Spinal cord (tissue), 10 donors: ENCODE data around the gene PNMA1. TPM values are rescaled to one million over a fixed set of nuclear protein-coding genes. Genes with fewer than 3 reads are reported as not detected.

Experiments
- DNase-seq, 6 donors: peaks; one replicate each; pipeline versions ENCODE4 v3.0.0 to v3.0.0-alpha.2; 2013 to 2015; ENCODE audit warnings: low spot score in 6 of 6, low read depth in 4 of 6
- H3K27ac ChIP-seq: one replicate; pipeline ENCODE4 v1.5.1; 2013; ENCODE audit warnings: low read depth, low read length, control low read depth
- H3K27me3 ChIP-seq: one replicate; pipeline ENCODE4 v1.6.1; 2013; ENCODE audit warnings: low read length; ENCODE audit not compliant: control insufficient read depth, insufficient read depth
- H3K36me3 ChIP-seq: one replicate; pipeline ENCODE4 v1.6.1; 2013; ENCODE audit warnings: low read length; ENCODE audit not compliant: control insufficient read depth, insufficient read depth
- H3K4me1 ChIP-seq: one replicate; pipeline ENCODE4 v1.6.1; 2013; ENCODE audit warnings: low read length; ENCODE audit not compliant: control insufficient read depth, insufficient read depth
- H3K4me3 ChIP-seq: one replicate; pipeline ENCODE4 v1.5.1; 2013; ENCODE audit warnings: low read depth, low read length, control low read depth
- H3K9me3 ChIP-seq: one replicate; pipeline ENCODE4 v1.6.1; 2013; ENCODE audit warnings: low read length; ENCODE audit not compliant: control insufficient read depth, insufficient read depth
- WGBS: methylation state at CpG from one replicate; pipeline ENCODE4 v1.1.5; 2013; ENCODE audit warnings: missing lambda C conversion rate; ENCODE audit not compliant: insufficient coverage; 5-methylcytosine and 5-hydroxymethylcytosine counted together
- polyA plus RNA-seq, 2 donors: library from polyadenylated mRNA; unstranded; fragments of 120-200 nt; gene quantifications; one replicate each; pipeline ENCODE4 v1.2.1, GENCODE V29; 2013; ENCODE audit not compliant: insufficient read length in 2 of 2
- total RNA-seq, 2 donors: library from RNA; depleted of rRNA in 1 of 2; stranded (reverse); fragments of 120-200 nt in 1 of 2; fragments of >200 nt in 1 of 2; gene quantifications; one replicate each; pipeline versions ENCODE4 v1.2.3 to v1.2.4, GENCODE V29; 2013 to 2014
- donor health status: healthy.

The PNMA1 gene
- total and polyA plus RNA-seq, 4 donors = 39.5 to 282 (median 189) TPM

DNA sequence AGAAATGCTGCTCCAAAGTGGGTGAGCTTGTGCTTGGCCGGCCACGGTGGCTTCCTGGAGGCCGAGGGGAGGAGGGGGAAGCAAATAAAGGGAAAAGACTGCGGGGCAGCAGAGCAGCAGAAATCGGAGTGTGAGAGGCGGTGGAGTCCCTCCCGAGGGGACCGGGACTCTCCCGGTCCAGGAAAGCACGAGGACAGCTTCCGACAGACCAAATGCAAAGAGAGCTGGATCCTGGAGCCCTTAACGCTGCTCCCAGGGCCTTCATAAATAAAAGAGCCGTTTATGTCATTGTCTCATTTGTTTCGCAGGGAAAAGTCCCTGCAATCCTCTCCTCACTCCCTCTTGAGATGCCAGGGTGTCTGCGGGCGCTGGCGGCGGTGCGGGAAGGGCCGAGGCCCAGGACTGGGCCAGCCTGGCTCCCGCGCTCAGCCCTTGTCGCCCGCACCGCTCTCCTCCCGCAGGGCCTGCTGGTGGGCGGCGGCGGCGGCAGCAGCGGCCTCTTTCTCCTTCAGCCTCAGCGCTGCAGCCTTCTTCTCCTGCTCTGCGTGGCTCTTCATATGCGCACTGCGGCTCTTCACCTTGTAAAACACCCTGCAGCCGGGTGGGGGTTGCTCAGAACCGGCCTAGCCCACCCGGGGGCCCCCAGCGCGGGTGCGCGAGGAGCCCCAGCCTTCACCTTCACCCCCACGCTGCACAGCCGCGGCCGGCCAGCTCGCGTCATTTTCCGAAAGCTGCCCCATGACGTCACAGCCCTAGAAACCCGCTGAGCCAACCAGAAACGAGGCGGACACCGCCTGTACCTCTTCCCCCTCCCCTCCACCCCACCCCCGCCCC is 4.5 kb upstream of the PNMA1 start:
- Histone ChIP-seq H3K27me3 (no peaks in the 10 kb centered on the region), H3K9me3 (no peaks in the 10 kb centered on the region), H3K4me1 (peaks cover 34% of the 10 kb centered on the region), H3K36me3 (peaks cover 34% of the 10 kb centered on the region), H3K27ac (peak overlapping the region; percentile 90), H3K4me3 (peak overlapping the region; percentile 49)
- WGBS = 11% methylated on average over 49 of the region's 55 CpGs
- peak in 3 of 6 donors; percentile 49 to 97 (median 96) for DNase-seq

DNA sequence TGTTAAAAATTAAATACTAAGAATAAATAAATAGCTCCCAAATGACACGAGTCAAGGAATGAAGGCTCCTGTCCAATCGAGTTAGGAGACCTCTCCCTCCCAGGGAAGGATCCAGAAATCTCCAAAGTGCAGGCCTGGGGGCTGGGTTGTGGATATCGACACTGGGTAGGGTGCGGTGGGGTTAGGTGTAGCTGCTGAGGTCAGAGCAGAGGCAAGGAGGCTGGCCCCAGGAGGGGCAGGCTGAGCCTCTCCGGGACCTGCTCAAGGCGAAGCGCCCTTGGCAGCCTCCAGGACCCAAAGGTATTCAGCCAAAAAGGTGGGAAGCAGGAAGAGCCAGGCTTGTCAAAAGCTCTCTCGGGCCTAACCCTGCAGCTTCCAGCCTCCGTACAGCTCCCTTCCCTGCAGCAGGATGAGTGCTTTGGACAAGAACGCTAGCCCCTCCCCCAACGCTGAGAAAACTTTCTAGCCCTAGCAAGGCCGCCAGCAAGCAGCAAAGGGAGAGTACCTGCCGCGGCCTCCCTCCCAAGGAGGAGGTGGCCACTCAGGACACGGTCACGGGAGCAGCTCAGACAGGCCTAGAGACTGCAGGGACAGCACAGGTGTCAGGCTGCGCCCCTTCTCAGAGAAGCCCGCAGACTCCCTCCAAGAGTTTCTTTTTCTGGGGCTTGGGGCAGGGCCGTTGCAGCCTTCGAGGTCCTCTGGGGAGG is 3.7 kb upstream of the PNMA1 start:
- peaks cover 34% of the 10 kb centered on the region for H3K4me1 ChIP-seq
- peak in 2 of 6 donors; percentile 76 to 80 for DNase-seq
- H3K27me3 ChIP-seq = no peaks in the 10 kb centered on the region
- H3K27ac ChIP-seq = peak overlapping the region; percentile 90
- H3K9me3 ChIP-seq = no peaks in the 10 kb centered on the region
- peak overlapping the region; percentile 49 for H3K4me3 ChIP-seq
- H3K36me3 ChIP-seq = peaks cover 34% of the 10 kb centered on the region
- WGBS = 28% methylated on average over 16 of the region's 20 CpGs

DNA sequence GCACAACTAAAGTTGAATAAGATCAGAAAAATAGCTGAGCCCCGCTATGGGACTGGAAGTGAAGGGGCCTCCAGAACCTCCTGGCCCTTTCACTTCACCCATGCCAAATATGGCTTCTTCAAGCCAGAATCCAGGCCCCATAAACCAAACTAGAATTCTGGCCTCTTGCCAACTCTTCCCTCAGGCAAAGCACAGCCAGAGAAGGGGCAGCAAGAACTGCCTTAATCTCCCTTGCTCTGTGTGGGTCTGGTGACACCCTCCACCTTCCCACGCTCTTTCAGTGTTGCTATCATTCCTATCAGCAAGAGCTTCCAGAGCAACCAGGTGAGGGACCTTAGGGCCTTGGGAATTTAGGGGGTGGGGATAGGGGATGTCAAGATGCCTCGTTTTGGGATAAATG is 3.1 kb upstream of the PNMA1 start:
- Histone ChIP-seq H3K4me3 (no peak overlapping the region), H3K9me3 (no peaks in the 10 kb centered on the region), H3K4me1 (peaks cover 34% of the 10 kb centered on the region), H3K27me3 (no peaks in the 10 kb centered on the region), H3K27ac (peak overlapping the region; percentile 90), H3K36me3 (peaks cover 28% of the 10 kb centered on the region)
- WGBS = 43% methylated on average over 1 of the region's 3 CpGs
- peak in 2 of 6 donors; percentile 70 to 74 for DNase-seq

DNA sequence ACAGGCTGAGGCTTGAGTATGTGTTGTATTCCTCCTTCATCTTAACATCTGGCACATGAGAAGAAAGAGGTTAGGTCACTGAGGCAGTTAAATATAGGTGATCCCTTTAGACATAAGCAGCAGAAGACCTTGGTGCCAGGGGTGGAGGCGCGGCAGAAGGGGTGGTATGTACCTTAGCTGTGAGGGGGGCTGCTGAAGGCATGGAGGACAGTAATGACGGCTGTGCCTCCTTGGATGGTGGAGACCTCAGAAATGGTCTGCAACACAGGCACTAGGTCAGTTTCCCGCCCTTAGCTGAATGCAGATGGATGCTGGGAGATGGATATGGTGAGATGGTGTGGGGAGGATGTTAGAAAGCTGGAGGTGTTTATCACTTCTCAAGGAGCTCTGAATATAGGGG is 1.5 kb upstream of the PNMA1 start:
- Histone ChIP-seq H3K4me1 (peaks cover 41% of the 10 kb centered on the region), H3K36me3 (peaks cover 20% of the 10 kb centered on the region)
- 78% methylated on average over 4 of the region's 4 CpGs for WGBS

DNA sequence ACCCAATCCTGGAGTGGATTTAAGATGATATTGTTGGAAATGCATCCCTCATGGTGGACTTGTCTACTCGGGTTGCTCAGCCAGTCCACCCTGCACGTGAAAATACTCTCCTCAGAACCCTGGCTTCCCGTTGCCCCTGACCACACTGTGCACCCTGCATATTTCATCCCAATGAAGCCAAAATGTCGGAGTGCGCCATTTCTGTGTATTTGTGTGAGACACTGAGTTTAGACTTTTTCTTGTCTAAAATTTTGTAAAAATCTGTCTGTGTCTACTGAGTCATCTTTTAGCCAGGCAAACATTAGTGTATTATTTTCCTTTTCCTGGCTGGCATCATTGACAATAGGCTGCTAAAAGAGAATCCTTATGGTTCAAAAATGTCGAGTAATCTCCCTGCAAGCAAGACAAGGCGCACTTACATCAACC is 485 bp upstream of the PNMA1 start:
- H3K36me3 ChIP-seq = peaks cover 18% of the 10 kb centered on the region
- peaks cover 38% of the 10 kb centered on the region for H3K4me1 ChIP-seq
- no peaks in the 10 kb centered on the region for H3K9me3 ChIP-seq
- H3K27me3 ChIP-seq = no peaks in the 10 kb centered on the region
- H3K4me3 ChIP-seq = peak overlapping the region; percentile 79
- 11% methylated on average over 3 of the region's 7 CpGs for WGBS
- no peak for DNase-seq
- H3K27ac ChIP-seq = peak overlapping the region; percentile 98

More for the DNA sequence above, 1.5 kb upstream of the PNMA1 start:
- Histone ChIP-seq H3K27me3 (no peaks in the 10 kb centered on the region), H3K9me3 (no peaks in the 10 kb centered on the region), H3K27ac (no peak overlapping the region), H3K4me3 (no peak overlapping the region)
- no peak for DNase-seq

DNA sequence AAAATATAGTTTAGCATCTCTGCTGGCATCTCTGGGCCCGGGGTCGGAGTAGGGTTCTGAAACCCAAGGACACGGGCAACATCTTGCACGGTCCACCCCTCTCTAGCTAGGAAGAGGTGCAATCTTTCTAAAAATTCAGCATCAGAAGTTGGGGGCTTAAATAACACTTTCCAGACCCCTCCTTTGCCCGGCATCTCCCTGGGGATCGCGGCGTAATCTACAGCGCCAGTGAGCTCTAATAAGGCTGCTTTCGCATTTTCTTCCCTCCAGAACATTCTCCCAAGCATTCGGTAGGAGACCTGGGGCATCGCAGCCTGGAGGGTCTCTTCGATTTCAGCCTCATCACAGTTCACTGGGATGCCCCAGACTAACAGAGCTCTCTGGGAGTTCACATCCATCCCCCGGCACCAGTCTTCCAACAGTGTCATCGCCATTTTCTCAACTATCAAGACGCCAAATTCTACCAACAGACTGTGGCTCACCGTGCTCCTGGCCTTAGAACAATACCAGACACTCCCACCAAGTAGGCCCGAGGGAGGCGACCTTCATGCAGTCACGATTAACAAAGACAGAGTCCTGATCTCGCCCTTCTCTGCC is 880 bp downstream of the PNMA1 start:
- DNase-seq = peak in 3 of 6 donors; percentile 31 to 75 (median 63)
- H3K9me3 ChIP-seq = no peaks in the 10 kb centered on the region
- H3K27me3 ChIP-seq = no peaks in the 10 kb centered on the region
- H3K36me3 ChIP-seq = peaks cover 11% of the 10 kb centered on the region
- H3K4me1 ChIP-seq = peaks cover 25% of the 10 kb centered on the region
- peak overlapping the region; percentile 79 for H3K4me3 ChIP-seq
- WGBS = 0% methylated on average over 21 of the region's 21 CpGs
- H3K27ac ChIP-seq = peak overlapping the region; percentile 98

DNA sequence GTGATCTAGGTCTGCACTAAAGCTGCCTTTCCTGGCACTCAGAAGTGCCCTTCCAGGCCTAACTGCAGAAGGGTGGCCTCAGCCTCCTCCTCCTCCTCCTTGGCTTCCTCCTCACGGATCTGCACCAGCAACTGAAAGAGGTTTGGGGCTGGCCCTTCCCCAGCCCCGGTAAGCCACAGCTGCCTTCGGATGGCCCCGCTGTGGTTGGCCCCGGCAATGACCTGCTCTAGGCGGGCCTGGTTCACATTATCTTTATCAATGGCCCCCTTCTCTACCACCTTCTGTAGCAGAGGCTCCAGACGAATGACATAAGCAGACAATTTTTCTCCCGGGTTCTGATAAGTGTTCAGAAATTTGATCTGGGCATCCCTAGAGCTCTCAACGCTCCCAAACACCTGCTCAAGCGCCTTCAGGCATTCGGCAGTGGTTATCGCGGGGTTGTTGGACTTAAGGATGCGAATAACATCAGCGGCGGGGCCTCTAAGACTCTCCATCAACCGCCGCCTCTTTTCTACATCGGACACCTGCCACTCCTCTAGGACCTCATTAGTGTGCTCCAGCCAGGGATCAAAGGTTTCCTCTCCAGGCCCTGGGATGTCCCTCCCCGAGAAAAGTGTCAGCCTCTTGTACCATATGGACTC is 1.5 kb downstream of the PNMA1 start:
- under 1% methylated on average over 17 of the region's 20 CpGs for WGBS
- Histone ChIP-seq H3K36me3 (peaks cover 4% of the 10 kb centered on the region), H3K4me1 (peaks cover 19% of the 10 kb centered on the region), H3K9me3 (no peaks in the 10 kb centered on the region), H3K27me3 (no peaks in the 10 kb centered on the region), H3K27ac (peak overlapping the region; percentile 98), H3K4me3 (peak overlapping the region; percentile 79)
- peak in 3 of 6 donors; percentile 18 to 56 (median 52) for DNase-seq

DNA sequence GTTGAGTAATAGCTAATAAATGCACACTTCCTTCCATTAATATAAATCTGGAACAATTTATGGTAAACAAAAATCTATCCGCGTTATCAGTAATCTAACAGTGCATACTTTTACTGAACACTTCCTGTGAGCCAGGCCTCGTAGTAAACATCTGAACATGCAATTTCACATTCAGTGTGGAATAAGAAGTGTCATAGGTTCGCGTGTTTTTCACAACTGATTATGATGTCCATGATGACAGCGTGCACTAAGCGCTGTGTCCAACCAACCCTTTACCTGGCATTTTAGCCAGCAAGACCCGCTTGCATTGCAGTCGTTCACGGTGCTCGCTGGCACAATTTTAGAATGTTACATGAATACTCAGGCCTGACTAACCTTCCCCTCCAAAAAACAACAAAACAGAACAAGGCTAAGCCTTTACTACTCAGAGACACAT is 2.1 kb downstream of the PNMA1 start:
- H3K4me3 ChIP-seq = peak overlapping the region; percentile 79
- H3K27me3 ChIP-seq = no peaks in the 10 kb centered on the region
- WGBS = 7% methylated on average over 9 of the region's 11 CpGs
- peaks cover 3% of the 10 kb centered on the region for H3K36me3 ChIP-seq
- peak overlapping the region; percentile 98 for H3K27ac ChIP-seq
- peaks cover 13% of the 10 kb centered on the region for H3K4me1 ChIP-seq
- peak in 1 of 6 donors; percentile 43 for DNase-seq
- no peaks in the 10 kb centered on the region for H3K9me3 ChIP-seq

DNA sequence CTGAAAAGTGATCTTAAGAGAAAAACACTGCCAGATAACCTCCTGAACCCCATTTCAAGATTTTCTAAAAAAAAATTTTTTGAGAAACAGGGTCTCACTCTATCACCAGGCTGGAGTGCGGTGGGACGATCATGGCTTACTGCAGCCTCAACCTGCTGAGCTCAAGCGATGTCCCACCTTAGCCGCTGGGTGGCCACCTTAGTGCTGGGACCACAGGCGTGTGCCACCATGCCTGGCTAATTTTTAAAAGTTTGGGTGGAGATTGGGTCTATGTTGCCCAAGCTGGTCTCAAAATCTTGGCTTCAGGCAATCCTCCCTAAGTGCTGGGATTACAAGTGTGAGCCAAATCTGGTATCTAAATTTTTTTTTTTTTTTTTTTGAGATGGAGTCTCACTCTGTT is 3.4 kb downstream of the PNMA1 start:
- no peaks in the 10 kb centered on the region for H3K9me3 ChIP-seq
- peaks cover 10% of the 10 kb centered on the region for H3K4me1 ChIP-seq
- H3K4me3 ChIP-seq = no peak overlapping the region
- H3K36me3 ChIP-seq = peaks cover 3% of the 10 kb centered on the region
- no peak for DNase-seq
- WGBS = 73% methylated on average over 4 of the region's 5 CpGs
- H3K27me3 ChIP-seq = no peaks in the 10 kb centered on the region
- H3K27ac ChIP-seq = no peak overlapping the region
